AG09309 (cell line): Measurements from ENCODE around the gene VAC14.

Experiments
- DNase-seq: peaks from one replicate; pipeline ENCODE4 v3.0.0-alpha.2; 2010; ENCODE audit warnings: low read depth
- H3K4me3 ChIP-seq: 2 replicates; pipeline ENCODE4 v1.5.1; 2011; ENCODE audit warnings: mild to moderate bottlenecking, low read depth, low read length, moderate library complexity; ENCODE audit not compliant: control insufficient read depth
- TF ChIP-seq, protein P1 (sequence below): IDR thresholded peaks from 2 replicates; pipeline ENCODE4 v1.5.1; 2011; ENCODE audit warnings: mild to moderate bottlenecking, low read depth, low read length, inconsistent platforms; ENCODE audit not compliant: insufficient read depth, control insufficient read depth; ENCODE audit errors: missing control alignments

Gene VAC14

DNA sequence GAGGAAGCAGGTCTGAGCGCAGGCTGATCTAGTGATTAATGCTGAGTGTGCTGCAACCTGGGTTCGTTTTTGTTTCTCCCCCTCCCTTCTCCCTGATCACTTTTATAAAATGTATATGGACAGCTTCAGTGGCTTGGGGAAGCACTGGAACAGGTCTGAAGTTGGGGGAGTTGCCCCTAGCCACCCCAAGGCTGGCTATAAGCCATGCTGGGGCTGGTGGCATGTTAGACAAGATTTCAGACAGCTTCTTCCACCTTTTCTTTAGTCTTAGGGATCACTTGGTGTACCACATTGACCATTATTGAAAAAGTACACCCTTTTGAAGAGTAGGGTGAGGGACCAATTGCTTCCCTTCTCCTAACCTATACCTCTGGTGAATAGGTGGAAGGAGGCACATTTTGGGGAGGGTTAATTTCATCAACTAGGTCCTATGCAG is 3.8 kb upstream of the VAC14 start:
- no peak for DNase-seq
- TF ChIP-seq, protein P1, sequence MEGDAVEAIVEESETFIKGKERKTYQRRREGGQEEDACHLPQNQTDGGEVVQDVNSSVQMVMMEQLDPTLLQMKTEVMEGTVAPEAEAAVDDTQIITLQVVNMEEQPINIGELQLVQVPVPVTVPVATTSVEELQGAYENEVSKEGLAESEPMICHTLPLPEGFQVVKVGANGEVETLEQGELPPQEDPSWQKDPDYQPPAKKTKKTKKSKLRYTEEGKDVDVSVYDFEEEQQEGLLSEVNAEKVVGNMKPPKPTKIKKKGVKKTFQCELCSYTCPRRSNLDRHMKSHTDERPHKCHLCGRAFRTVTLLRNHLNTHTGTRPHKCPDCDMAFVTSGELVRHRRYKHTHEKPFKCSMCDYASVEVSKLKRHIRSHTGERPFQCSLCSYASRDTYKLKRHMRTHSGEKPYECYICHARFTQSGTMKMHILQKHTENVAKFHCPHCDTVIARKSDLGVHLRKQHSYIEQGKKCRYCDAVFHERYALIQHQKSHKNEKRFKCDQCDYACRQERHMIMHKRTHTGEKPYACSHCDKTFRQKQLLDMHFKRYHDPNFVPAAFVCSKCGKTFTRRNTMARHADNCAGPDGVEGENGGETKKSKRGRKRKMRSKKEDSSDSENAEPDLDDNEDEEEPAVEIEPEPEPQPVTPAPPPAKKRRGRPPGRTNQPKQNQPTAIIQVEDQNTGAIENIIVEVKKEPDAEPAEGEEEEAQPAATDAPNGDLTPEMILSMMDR = no peak
- peak overlapping the region; percentile 4; the same call in 1 of the 2 replicates for H3K4me3 ChIP-seq

- TF ChIP-seq, protein P1 = no peak
- H3K4me3 ChIP-seq = no peak overlapping the region
- peak; percentile 62 for DNase-seq
Observed at GRCh38 chr16:70804153-70804733, 3.3 kb upstream of the VAC14 start.

DNA sequence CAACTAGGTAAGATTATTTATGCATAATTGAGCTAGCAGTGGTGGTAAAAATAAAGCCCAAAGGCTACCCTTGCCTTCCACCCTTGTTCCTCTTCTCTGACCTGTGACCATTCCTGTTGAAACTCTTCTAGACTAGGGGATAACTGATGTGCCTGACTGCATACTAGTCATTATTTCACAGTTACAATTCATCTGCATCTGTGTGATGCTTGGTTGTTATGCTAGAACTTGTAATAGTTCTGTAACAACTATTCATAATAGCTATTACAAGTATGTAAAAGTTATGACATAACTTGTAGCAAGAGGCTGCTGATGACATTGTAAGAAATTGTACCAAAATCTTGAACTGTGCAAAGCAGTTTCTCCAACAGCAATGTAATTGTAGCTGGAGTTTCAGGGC is 2.4 kb upstream of the VAC14 start:
- DNase-seq = no peak
- TF ChIP-seq, protein P1 = no peak
- no peak overlapping the region for H3K4me3 ChIP-seq

DNA sequence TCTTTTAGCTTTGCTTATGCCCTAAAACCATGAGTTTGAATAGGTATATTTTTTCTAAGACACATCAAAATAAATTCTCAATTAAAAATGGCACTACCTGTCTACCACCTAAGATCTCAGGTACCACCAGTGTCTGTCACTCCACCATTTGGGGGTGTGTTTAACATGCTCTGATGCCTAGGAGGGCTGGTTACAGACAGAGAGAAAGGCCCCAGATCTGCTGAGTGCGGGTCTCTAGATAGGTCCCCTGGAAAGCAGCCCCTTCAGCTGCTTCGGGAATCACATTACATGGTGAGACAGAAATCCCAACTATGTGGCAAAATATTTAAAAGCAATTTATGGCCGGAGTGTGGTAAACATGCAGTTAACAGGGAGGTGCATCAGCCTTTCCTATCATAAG is 653 bp upstream of the VAC14 start:
- H3K4me3 ChIP-seq = no peak overlapping the region
- no peak for DNase-seq
- TF ChIP-seq, protein P1 = no peak

GRCh38 chr16:70800311-70800710 is 647 bp downstream of the VAC14 start:
- TF ChIP-seq, protein P1 = no peak
- peak overlapping the region; percentile 96 for H3K4me3 ChIP-seq
- no peak for DNase-seq

- TF ChIP-seq, protein P1 = no peak
- H3K4me3 ChIP-seq = no peak overlapping the region
- DNase-seq = no peak
Observed at GRCh38 chr16:70796301-70796700, 4.7 kb downstream of the VAC14 start.
